ENCODE data around the gene AKAP13.
"Not testable (repeated sequence)": the region's sequence is repeated elsewhere in the genome, so short reads cannot be mapped to it uniquely, and the experiment has no call there.

Gene AKAP13

DNA sequence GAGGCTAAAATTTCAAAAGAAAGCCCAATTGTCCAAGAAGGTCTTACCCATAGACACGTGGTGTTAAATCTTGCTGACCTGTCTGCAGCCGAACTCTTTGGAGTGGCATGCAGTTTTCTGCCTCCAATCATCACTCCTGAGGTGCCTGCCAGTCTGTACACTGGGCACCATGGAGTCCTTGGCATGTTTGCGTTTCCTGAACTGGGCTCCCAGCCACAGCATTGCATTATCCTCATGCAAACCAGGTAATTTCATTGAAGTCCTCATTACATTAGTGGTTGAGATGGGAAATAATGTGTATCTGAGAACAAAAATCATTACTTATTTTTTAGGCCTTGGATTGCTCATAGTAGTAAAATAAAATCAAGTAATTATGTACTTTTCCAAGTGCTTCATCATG, 152.3 kb downstream of the AKAP13 start:
- no peak for DNase-seq (ENCODE audit: low read depth in 2 of 2)

DNA sequence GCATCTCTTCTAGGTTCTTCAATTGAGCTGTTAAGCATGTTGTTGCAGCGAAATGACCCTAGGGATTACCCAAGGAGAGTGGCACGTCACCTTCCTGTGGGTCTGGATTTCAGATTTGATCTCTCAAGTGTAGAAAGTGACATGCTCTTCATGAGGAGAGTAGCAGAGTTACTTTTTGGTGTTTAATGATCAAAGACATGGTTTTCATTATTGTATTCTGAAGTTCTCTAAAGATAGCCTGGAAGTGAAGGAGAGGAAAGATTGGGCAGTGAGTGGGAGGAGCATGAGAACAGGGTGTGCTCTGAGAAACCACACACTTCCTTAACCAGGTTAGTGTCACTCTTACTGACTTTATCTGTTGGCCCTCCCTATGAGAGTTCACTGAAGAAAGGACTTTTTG, 153.6 kb downstream of the AKAP13 start:
- no peak for DNase-seq (ENCODE audit: low read depth in 2 of 2)

DNA sequence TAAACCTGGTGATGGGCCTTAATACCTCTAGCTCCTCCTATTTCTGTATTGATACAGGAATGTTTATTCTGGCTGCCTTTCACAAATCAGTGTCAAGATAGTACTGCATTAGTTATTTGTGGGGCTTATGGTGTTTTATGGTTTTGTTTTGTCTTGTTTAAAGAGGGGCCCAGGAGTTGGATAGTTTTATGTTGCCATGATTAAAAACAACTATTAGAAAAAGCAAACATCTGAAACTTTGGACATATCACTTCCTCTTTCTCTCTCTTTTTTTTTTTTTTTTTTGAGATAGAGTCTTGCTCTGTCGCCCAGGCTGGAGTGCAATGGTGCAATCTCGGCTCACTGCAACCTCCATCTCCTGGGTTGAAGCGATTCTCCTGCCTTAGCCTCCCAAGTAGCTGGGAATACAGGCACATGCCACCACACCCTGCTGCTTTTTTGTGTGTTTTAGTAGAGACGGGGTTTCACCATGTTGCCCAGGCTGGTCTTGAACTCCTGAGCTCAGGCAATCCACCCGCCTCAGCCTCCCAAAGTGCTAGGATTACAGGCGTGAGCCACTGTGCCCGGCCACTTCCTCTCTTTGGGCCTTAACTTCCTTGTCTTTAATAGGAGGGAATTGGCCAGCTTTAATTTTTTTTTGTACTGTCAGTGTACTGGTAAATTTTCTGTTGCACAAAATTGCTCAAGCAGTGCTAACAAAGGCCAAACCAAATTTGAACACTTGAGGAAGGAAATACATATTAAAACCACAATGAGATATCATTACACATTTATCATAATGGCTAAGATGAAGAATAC, 155.3 kb downstream of the AKAP13 start:
- not testable (repeated sequence) for DNase-seq (ENCODE audit: low read depth in 2 of 2)

DNA sequence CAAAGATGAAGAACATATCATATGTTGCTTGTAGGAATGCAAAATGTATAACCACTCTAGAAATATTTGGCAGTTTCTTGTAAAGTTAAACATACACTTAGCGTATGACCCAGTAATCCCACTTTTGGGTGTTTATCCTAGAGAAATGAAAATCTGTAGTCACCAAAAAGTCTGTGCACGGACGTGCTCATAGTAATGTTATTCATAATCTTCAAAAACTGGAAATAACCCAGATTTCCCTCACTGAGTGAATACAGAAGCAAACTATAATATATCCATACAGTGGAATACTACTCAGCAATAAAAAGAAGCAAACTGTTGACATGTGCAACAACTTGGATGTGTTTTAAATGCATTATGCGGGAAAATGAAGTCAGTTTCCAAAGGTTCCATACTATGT, 155.9 kb downstream of the AKAP13 start:
- DNase-seq (ENCODE audit: low read depth in 2 of 2) = no peak

DNA sequence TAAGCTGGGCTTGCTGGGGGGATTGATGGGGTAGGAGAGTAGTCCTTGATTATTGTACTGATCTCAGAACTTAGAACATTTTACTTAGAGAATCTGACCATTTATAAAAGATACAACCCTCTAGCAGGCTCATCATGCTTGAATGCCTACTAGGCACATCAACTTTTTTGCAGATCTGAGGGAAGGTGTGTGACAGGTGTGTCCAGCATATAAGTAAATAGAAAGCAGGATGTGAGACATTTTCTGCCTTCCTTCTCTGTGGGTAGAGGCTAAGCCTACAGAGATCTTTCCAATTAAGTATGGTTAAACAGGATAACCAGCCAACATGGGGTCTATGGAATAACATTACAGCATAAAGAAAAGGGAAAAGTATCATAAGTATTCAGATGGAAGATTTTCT, 159.1 kb downstream of the AKAP13 start:
- DNase-seq (ENCODE audit: low read depth in 2 of 2) = no peak

DNA sequence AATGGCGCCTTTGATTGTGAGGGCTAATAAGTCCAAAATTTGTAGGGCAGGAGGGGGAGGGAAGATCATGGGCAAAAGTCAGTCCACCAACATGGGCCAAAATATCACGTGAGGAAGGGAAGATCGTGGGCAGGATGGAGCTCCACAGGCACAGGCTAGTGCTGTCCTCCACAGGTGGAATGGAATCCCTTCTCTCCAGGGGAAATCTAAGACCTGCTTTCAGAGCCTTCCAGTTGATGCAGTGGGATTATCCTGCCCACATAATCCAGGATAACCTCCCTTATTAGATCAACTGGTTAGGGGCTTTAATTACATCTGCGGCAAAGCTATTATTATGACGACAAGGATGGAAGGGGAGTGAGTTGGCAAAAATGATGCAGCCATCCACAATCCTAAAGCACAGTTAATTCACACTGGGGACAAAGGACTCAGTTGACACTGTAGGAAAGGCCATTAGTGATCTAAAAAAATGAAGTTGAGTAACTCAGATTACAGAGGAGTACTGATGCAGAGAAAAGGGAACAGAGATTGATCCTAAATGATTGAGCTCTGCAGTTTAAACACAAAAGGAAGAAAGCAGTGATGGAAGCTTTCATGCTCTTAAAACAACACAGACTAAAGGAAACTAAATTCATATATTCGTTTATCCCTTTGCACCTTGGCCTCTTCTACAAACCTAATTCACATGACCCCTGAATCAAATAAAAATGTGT, 159.8 kb downstream of the AKAP13 start:
- no peak for DNase-seq (ENCODE audit: low read depth in 2 of 2)

DNA sequence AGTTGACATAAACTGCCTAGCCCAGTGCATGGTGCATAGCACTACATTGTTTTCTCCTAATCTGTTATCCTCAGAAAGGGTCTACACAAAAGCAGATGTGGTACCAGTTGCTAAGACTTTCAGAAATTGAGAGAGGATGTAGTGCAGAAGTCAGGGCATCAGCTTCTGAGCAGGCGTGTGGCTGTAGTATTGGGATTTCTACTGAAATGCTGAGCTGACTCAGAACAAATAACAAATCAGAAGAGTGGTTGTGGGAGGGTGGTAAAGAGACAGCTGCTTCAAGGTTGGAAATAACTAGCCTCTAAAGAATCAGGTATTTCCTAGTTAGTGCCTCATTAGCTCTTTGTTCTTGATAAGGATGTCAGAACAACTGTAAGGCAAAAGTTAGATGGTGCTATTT, 161.3 kb downstream of the AKAP13 start:
- DNase-seq (ENCODE audit: low read depth in 2 of 2) = no peak

DNA sequence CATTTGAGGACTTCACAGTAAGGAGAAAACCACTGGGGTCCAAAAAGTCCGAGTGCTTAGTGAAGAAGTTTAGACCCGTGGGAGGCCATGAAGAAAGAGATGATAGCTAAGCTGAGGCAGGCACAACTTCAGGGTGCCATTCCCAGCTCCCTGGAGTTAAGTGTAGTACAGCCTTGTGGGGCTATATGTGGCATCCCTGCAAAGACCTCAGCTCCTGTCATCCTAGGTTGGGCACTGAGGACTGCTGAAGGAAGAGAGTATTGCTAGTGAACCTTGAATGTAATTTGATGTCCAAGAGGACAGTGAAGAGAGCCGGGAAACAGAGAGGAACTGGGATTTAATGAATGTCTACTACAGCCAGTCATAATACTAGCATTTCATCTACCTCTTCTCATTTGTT, 162.1 kb downstream of the AKAP13 start:
- no peak for DNase-seq (ENCODE audit: low read depth in 2 of 2)

DNA sequence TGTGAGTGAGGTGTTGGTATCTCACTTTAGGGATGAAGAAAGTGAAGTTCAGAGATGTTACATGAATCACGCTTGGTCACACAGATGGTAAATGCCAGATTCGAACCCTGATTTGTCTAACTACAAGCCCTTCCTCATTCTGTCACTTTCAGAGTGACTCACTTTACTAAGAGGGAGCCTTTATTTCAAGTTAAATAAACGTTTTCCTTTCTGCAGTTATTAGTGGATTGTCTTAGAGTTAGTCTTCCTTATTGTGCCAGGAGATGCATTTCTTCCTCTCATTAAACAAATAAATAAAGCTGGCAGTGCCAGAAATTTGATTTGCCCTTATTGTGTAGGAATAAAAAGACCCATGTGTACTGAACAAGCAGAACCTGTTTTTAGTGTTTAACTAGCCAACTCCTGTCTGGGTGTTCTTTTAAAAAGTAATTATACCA, 162.5 kb downstream of the AKAP13 start:
- no peak for DNase-seq (ENCODE audit: low read depth in 2 of 2)

DNA sequence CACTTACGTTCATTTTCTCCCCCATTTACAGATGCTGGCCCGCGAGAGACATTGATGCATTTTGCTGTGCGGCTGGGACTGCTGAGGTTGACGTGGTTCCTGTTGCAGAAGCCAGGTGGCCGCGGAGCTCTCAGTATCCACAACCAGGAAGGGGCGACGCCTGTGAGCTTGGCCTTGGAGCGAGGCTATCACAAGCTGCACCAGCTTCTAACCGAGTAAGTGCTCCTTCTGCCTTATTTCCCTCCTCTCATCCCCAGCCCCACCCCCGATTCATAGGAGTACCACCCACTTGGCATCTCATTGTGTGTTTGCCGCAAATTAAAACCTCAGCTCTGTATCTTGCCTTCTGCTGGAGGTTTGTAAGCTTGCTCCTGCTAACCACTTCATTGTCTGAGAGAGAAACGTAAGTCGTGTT, 163.3 kb downstream of the AKAP13 start:
- peak; percentile 7 for DNase-seq (ENCODE audit: low read depth in 2 of 2)

DNA sequence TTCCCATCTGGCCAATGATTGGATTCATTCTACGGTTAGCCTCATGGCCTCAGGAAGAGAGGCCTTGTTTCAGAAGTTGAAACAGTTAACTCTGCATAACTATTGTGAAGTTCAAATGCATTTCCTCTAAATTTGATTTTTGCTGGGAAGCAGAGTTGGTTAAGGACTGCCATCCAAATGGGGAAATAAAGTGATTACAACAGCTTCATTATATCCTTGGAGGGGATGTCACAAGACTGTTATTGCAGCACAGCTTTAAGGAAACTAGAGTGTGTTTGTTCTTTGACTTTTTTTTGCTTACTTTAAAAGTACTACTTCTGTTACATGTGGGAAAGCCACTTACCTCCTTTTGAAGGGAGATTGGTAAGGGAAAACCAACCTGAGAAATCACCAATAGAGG, 164.8 kb downstream of the AKAP13 start:
- DNase-seq (ENCODE audit: low read depth in 2 of 2) = no peak

DNA sequence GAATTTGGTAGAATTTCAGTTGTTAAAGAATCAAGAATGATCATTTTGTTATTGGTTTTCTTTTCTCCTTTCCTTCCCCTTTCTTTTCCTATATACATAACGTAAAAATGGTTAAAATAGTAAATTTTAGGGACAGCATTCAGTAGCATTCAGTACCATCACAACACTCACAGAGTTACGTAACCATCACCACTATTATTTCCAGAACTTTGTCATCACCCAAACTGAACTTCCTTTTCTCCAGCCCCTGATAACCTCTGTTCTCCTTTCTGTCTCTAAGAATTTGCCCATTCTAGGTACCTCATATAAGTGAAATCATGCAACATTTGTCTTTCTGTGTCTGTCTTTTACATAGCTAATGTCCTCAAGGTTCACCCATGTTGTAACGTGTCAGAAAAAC, 165.3 kb downstream of the AKAP13 start:
- no peak for DNase-seq (ENCODE audit: low read depth in 2 of 2)

DNA sequence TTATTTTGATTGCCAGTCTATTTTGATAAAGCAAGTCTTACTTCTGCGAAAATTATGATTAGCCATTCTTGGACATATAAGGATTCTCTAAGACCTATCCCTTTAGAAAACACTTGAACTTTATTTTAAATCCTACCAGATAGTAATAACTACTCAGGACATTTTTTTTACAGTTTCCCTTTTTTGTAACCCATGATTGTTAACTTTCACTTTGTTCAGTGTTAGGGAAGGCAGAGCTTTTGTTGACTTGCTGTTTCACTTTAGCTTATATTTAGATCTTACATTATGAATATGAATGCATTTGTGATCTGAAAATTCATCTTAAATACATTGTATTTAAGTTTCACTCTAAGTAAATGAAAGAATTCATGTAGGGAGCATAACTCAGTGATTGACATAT, 167.0 kb downstream of the AKAP13 start:
- no peak for DNase-seq (ENCODE audit: low read depth in 2 of 2)

DNA sequence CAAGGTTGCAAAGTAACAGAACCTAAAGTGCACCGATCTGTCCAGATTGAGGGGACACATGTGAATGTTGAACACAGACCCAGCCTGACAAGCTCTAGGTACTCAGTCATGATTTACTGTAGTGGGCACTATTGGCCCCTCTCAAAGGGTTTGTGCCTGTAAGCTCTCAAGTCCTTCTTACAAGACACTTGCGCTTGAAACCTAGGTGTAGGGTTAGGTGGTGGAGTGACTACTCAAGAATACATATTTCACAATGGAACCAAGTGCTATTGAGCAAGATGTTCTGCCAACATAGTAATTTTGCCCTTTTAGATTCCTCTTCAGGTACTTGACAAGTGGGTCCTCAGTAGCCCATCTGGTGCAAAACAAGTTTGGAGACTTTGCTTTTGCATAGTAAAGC, 169.9 kb downstream of the AKAP13 start:
- DNase-seq (ENCODE audit: low read depth in 2 of 2) = no peak

DNA sequence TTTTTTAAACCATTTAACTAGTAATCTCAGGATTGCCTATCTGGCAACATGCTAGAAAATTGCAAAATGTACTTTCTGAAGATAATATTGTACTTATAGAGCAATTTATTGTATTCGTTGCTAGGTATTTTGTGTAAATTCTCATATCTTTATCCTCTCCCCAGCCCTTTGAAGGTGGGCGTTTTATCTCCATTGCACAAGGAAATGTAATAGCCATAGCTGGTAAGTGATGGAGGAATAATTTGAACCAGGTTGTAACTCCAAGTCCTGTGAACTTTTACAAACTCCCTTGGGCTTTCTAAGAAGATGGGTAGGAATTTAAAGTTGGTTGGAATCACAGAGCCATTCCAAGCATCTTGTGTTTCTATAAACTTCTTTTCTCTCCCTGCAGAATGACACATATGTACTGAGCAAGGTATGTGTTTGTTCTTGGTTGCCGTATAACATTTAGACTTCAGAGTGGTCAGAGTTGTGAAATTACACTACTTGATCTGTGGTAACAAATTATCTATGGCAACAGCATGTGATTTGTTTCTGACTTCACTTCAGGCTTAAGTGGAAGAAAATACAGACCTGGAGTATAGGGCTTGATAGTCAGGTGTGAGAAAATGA, 170.9 kb downstream of the AKAP13 start:
- no peak for DNase-seq (ENCODE audit: low read depth in 2 of 2)

DNA sequence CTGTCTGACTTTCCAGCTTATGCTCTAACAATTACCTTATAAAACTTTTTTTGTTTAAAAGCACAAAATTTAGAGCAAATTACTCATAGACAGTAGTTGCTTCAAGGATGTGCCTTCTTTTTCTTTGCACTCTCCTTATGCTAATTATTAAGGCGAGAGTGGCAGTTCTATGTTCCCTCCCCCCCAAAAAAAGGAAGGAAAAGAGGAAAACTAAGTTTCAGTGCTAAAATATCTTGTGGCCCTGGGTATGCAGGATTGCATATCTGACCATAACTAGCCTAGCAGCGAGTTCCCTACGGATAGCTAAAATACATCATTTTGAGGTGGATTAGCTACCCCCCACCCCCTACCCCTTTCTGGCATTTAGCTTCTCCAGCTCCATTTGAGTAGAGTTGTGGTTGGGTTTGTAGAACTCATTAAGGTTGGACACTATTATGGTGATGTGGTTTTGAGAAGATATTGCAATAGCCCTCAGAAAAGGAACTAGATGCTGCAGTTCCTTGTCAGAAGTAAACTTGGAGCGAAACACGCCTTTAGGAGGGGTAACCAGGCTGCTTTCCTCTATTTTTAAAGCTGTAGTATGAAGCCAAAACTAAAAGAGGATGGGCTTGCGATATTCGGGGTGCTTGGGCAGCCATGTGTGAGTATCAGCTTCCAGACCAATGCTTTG, 174.6 kb downstream of the AKAP13 start:
- no peak for DNase-seq (ENCODE audit: low read depth in 2 of 2)

DNA sequence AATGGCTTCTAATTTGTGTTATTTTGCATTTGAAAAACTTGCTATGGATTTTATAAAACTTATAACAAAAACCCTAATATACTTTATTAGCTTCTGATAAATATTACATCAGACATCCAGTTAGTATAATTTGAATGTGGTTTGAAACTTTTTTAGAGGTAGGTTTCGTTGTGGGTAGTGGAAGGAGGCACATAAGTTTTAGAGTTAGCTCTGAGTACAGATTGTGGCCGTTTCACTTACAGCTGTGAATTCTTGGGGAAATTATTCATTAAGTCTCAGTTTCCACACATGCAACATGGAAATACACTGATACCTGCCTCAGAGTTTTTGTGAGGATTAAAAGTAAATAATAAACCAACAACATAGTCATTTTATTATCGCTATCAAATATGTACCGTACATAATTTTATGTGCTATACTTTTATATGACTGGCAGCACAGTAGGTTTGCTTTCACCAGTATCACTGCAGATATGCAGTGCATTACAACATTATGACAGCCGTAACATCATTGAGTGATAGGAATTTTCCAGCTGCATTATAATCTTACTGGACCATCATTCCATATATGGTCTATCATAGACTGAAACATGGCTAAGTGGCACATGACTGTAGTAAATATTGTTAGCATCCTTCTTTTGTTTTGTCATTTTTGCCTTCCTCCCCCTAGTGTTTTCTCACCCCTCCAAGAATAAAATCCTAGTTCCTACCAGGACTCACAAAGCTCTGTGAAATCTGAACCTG, 175.6 kb downstream of the AKAP13 start:
- no peak for DNase-seq (ENCODE audit: low read depth in 2 of 2)

DNA sequence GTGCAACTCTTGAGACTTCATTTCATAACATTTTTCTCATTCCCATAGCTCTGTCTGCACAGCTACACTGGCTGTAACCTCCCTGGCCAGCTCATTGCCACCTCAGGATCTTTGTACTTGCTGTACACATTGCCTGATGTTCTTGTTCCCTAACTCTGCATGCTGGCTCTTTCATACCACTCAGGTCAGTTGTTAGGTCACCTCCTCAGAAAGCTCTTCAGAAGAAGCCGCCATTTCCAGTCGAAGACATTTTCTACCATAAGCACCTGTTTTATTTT, 176.2 kb downstream of the AKAP13 start:
- DNase-seq (ENCODE audit: low read depth in 2 of 2) = no peak

DNA sequence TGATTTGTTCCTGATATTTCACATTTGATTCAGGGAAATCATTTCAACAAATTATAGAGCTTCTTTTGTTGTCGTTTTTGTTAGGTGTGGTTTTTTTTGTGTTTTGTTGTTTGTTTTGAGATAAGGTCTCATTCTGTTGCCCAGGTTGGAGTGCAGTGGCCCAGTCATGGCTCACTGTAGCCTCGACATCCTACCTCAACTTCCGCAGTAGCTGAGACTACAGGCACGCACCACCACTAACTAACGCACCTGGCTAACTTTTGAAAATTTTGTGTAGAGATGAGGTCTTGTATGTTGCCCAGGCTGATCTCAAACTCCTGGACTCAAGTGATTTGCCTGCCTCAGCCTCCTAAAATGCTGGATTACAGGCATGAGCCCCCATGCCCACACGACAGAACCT, 177.0 kb downstream of the AKAP13 start:
- DNase-seq (ENCODE audit: low read depth in 2 of 2) = no peak

DNA sequence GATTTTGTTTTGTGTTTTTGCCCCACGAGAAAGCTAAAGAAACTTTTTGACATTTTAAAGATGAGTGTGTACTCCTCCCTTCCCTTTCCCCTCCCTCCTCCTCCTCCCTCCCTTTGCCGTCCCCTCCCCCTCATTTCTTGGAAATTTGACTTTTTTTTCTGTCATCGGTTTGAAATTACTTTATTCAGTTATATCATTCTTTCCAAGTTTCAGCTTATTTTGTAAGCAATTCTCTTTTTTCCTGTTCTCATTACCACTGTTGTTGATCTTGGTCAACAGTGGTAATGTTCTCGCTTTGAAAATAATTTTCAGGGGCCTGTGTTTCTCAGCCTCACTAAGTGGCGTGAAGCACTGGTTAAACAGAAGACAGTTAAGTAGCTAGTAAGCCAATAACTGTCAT, 178.4 kb downstream of the AKAP13 start:
- DNase-seq (ENCODE audit: low read depth in 2 of 2) = no peak

DNA sequence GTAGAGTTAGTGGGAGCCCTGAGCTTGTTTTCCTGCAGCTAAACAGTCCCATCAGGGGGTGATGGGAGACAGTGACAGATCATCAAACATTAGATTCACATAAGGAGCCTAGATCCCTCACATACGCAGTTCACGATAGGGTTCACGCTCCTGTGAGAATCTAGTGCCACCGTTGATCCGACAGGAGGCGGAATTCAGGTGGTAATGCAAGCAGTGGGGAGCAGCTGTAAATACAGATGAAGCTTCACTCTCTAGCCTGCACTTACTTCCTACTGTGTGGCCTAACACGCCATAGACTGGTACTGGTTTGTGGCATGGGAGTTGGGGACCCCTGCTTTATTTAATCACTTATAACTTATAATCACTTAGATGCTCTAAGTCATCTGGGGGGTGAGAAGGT, 179.1 kb downstream of the AKAP13 start:
- no peak for DNase-seq (ENCODE audit: low read depth in 2 of 2)

DNA sequence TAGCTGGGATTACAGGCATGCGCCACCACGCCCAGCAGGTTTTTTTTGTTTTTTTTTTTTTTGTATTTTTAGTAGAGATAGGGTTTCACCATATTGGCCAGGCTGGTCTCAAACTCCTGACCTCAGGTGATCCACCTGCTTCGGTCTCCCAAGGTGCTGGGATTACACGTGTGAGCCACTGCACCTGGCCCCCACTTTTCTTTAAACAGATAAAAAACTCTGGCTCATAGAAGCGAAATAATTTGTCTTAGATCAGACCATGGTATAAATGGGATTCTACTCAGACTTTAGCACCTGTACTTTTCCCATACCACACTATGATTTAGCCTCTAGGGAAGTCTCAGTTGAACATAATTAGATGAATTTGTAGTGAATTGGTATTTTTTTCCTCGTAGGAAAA, 182.4 kb downstream of the AKAP13 start:
- DNase-seq (ENCODE audit: low read depth in 2 of 2) = no peak
